Astrocyte of the spinal cord (primary cell): ENCODE data around the gene MUC2.

ENCODE experiments used
- DNase-seq: peaks from one replicate; pipeline ENCODE4 v3.0.0; 2011; ENCODE audit warnings: low read depth, low spot score
- H3K4me3 ChIP-seq: 2 replicates; pipeline ENCODE4 v1.5.1; 2011; ENCODE audit warnings: low read depth, mild to moderate bottlenecking, low read length, moderate library complexity
- in situ Hi-C: cut with HindIII; loops from 2 replicates; pipeline ENCODE4 v1.10.0; 2017; ENCODE audit warnings: low sequenced_read_pairs
- TF ChIP-seq, protein P1 (sequence below): IDR thresholded peaks from 2 replicates; pipeline ENCODE4 v1.5.1; 2012; ENCODE audit warnings: low read depth, mild to moderate bottlenecking, low read length, inconsistent platforms

MUC2 gene

DNA sequence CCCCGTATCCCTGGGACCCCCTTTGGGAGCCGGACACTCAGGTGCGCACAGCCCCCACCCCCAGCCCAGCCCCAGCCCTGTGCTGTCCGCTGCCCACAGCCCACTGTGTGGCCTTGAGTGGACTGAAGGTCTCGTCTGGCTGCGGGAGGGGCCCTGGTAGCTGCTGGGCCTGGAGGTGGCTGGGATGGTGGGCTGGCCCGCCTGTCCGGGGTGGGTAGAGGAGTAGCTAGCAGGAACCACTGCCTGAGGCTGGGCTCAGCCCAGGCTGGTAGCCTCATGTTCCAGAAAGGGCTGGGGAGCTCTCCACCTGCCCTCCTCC is 33.6 kb upstream of the MUC2 start:
- no peak overlapping the region for H3K4me3 ChIP-seq
- TF ChIP-seq, protein P1, sequence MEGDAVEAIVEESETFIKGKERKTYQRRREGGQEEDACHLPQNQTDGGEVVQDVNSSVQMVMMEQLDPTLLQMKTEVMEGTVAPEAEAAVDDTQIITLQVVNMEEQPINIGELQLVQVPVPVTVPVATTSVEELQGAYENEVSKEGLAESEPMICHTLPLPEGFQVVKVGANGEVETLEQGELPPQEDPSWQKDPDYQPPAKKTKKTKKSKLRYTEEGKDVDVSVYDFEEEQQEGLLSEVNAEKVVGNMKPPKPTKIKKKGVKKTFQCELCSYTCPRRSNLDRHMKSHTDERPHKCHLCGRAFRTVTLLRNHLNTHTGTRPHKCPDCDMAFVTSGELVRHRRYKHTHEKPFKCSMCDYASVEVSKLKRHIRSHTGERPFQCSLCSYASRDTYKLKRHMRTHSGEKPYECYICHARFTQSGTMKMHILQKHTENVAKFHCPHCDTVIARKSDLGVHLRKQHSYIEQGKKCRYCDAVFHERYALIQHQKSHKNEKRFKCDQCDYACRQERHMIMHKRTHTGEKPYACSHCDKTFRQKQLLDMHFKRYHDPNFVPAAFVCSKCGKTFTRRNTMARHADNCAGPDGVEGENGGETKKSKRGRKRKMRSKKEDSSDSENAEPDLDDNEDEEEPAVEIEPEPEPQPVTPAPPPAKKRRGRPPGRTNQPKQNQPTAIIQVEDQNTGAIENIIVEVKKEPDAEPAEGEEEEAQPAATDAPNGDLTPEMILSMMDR, result no peak
- in situ Hi-C loops, result no loop called here

DNA sequence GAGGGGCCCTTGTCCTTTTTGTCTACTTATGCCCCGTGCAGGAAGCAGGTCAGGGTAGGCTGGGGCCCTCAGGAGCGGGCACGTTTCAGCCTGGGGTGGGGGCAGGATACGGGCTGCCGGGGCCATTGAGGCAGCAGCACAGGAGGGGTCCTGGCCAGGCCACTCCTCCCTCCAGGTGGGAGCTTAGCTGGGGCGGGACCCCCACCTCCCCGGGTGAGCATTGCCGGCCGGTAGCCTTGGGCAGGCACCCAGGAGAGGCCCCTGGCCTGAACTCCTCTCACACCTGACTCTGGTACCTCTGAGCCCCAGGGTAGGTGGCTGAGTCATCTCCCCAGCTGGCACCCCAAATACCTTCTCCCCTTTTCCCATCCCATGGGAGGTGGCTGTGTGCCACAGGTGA is 33.2 kb upstream of the MUC2 start:
- DNase-seq, result no peak
- in situ Hi-C loops, result no loop called here
- TF ChIP-seq, protein P1, result no peak
- no peak overlapping the region for H3K4me3 ChIP-seq

More for the DNA sequence above, 33.6 kb upstream of the MUC2 start:
- no peak for DNase-seq

DNA sequence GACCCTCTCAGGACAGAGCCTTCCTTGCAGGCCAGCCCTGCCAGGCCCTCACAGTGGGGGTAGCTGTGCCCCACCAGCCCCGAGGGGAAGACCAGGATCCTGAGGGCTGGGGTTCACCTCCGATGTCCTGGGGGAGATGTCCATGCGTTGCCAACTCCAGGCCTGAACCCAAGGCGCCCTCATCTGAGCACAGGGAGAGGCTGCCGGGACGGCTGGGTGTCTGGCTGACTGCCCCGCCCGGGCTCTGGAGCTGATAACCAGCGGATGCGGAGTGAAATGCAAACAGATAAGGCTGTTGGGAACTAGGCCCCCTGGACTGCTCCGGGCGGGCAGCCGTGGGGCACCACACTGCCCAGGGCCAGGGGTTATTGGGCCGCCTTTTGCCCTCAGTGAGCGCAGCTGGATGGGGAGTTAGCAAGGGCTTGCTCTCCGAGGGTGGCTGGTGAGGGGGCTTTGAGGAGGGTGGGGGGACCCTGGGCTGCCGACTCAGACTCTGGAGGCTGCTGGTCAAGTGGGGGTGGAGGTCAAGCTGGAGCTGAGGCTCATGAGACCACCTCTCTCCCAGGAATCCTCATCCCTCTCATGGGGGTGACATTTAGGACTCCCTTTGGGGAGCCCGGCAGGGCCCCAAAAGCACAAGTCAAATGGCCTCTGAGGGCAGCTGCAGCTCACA is 32.6 kb upstream of the MUC2 start:
- H3K4me3 ChIP-seq, result no peak overlapping the region
- in situ Hi-C loops, result no loop called here
- no peak for DNase-seq
- TF ChIP-seq, protein P1, result no peak

DNA sequence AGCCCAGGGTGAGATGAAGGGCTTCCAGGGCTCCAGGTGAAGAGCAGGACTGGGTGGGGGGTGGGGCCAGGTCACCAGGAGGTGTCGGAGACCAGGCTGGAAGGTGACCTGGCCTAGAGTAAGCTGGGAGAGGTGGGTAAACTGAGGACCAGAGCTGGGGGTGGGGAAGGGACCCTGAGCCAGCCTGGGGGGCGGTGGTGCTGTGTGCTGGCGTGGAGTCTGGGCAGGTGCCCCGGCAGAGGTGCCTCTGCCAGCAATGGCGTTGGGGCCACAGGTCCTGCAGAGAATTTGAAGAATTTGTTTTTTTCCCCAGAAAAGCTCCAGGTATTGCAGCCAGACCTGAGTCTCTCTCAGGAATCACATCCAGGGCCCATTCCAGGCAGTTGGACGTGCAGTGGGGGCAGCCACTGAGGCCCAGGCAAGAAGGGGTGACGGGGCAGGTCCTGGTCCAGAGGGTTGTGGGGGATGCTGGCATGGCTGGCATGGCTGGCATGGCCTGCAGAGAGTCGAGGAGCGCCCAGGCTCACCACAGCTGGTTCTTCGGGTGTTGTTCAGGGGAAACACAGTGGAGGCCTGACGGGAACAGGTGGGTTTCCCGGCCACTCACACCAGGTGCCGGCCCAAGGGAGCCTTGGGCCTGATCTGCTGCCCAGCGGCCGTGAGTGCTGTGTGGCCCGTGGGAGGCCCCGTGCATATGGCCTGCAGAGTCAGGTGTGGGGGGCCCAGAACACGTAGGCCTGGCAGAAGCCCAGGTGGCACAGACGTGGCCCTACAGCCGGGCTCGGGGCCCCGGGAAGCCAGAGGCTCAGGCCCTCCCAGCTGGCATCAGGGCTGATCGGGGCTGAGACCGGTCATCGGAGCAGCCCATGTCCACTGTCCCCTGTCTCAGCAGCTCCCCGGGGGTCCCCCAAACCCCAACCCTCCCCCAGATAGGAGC is 31.8 kb upstream of the MUC2 start:
- no peak for DNase-seq

DNA sequence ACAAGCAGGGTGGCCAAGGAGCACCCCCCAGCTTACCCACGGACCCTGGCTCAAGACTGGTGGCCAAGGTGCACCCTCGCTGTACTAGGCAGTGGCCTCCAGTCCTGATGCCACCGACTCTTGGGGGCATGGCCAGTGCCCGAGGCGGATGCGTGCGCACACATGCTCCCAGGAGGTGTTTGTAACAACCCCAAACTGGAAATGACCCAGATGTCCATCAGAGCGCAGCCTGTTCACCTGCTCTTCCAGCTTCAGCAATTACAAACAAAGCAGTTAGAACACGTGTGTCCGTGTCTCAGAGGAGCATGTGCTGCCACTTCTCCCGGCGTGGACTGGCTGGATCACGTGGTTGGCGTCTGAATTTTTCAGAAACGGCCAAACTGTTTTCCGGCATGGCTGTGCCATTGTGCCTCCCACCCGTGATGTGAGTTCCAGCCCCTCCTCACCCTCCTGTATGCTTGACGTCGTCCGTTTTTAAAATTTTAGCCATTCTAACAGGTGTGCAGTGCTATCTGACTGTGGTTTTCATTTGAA is 31.0 kb upstream of the MUC2 start:
- no peak for DNase-seq
- in situ Hi-C loops, result no loop called here
- no peak overlapping the region for H3K4me3 ChIP-seq
- TF ChIP-seq, protein P1, result no peak

More for the DNA sequence above, 31.8 kb upstream of the MUC2 start:
- in situ Hi-C loops, result no loop called here
- H3K4me3 ChIP-seq, result no peak overlapping the region
- TF ChIP-seq, protein P1, result no peak

DNA sequence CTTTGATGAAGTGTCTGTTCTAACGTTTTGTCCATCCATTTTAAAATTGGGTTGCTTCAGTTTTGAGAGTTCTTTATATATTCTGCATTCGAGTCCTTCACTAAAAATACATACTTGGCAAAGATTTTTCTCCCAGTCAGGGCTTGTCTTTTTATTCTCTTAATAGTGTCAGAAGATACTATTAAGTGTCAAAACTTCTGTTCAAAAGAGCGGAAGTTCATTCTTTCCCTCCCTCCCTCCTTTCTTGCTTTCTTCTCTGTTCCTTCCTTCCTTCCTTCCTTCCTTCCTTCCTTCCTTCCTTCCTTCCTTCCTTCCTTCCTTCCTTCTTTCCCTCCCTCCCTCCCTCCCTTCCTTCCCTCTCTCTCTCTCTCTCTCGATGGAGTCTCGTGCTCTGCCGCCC is 30.5 kb upstream of the MUC2 start:
- no peak for DNase-seq
- TF ChIP-seq, protein P1, result no peak
- in situ Hi-C loops, result no loop called here
- H3K4me3 ChIP-seq, result no peak overlapping the region
